NCI-H345 treated with DMSO at 0.1 percent for 48 hours (cell line): ENCODE results near the gene NEGR1.
"Not testable (repeated sequence)": the region's sequence is repeated elsewhere in the genome, so short reads cannot be mapped to it uniquely, and the experiment has no call there.

Experiments used
- DNase-seq: peaks from one replicate; lab custom pipeline; 2025; ENCODE audit not compliant: unreplicated experiment; lab: John Stamatoyannopoulos, UW

The NEGR1 gene

DNA sequence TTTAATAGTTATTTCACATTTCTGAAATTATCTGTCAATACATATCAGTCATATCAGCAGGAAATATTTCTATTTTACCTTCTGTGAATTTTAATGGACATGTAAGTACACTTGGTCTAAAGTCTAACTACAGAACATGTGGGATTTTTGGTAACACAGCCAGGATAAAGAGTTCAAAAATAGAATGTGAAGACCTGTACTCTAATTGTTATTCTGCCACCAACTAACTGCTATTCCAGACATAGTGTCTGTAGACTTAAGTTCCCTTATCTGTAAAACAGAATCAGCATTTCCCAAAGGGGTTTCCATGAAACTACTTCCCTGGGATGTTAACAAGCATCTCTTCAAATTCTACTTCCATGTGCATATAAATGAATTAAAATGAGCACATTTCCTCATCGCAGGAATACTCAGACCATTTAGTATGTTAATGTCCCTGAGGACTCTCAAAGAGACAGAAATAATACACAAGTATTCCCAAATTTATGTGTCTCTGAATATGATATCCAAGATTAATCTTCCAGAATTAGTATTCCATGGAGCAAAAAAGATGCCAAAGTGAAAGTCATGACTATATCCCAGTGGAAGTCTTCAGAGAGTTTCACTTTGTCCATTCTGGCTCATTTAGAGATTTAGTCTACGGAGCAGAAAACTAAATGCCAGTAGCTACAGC is 325.6 kb downstream of the NEGR1 start:
- DNase-seq = no peak

GRCh38 chr1:71950579-71950978 is 331.8 kb downstream of the NEGR1 start:
- DNase-seq = no peak

DNA sequence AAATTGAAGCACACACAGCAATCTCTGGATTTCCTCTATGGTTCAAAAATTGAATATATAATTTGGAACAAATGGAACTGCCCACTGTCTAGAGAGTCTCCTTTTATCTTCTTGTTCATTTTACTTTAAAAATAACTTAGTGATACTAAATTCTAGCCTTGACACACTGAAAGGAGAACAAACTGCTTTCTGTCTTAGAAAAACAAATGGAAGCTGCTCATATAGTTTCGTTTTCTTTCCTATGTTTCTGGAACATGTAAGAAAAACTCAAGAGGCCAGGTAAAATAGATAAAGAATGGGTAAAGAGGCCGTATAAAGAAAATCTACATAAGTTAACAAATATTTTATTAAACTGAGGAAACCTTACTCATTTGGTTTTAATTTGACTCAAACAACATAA is 332.7 kb downstream of the NEGR1 start:
- DNase-seq = no peak

DNA sequence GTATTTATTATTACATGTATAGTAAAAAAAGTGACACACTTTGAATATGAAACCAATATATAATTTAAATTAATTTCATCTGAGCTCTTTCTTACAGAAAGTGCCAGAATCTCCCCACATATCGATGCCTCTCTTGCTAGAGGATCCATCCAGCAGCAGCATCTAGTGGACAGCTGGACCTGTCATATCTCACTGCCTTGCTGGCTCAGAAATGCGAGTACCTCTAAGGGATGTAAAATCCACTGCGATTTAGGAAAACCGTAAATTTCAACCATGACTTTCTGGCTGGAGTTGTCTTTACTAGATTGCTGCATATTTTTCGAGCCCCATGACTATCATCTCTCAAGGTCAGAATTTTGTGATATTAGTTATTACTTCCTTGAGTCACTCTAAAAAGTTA is 333.8 kb downstream of the NEGR1 start:
- no peak for DNase-seq

GRCh38 chr1:71944006-71944405 is 338.3 kb downstream of the NEGR1 start:
- no peak for DNase-seq

GRCh38 chr1:71940261-71940660 is 342.1 kb downstream of the NEGR1 start:
- DNase-seq = no peak

GRCh38 chr1:71930511-71930910 is 351.8 kb downstream of the NEGR1 start:
- DNase-seq = no peak

DNA sequence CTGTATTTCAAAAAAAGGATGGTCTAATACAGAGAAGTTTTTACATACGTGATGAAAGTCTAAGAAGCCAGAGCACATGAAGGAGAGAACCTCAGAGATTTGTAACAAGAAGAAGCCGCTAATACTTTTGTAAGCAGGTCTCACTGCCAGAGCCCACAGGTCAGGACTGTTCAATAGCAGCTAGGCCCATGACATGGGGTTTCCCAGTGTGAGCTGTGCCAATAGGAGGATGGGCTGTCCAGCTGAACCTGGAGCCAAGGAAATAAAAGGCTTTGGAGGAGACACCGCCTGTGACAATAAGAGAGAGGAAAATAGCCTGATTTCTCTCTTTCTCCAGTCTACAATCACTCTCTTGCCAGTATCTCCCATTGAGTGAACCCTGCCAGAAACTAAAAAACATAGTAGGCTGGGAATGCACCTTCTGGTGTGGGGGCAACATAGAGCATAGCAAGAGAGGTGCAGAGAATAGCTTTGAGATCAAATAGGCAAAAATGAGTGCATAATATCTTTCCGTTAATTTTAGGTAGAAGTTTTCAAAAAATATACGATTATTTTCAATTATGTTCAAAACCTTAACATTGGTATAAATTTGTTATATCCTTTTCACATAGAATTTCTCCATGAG is 360.3 kb downstream of the NEGR1 start:
- DNase-seq = no peak

GRCh38 chr1:71921204-71921603 is 361.1 kb downstream of the NEGR1 start:
- no peak for DNase-seq

DNA sequence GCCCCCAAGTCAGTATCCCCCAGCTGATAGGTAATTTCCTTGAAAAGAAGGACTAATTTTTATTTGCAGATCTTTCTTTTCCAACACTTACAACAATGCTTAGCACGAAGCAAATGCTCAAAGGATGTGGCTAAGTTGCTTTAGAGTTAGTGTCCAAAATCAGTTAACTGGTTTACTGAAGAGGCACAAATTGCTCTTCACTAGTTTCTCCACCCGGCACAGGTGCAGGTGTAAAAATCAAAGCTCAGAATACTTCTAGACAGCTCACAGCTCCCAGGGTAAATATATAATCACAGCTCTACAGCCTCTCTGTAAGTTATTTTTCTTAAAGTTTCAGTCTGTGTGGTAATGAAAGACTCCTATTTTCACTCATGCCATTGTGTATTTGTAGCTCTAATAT is 361.8 kb downstream of the NEGR1 start:
- no peak for DNase-seq

DNA sequence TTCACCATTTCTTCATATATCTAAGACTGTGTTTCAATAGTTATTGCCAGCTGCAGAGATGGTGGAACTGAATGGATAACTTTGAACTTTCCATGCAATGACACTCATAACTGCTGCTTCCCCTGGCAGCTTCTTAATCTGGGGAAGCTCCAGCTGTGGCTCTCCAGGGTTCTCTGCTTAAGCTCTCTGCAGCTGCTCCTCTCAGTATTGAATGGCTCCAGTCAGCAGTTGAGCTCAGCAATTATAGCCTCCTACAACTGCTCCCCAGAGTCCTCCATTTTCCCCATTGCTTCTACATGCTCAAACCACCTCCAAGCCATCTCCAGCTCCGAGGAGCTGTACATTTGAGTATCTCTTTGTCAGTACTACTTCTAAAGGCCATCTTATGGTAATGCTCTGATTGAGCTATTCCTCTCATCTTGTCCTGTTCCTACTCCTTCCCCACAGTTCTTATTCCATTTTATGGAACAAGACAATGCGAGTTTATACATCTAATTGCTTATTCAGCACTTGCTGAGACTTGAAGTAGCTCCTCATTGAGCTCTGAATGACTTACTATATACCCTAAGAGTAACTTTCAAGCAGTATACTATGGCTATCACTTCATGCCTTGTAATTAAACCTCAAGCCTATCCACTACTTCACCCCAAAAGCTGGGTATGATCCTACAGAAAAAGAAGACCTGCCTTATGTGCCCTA is 362.4 kb downstream of the NEGR1 start:
- no peak for DNase-seq

DNA sequence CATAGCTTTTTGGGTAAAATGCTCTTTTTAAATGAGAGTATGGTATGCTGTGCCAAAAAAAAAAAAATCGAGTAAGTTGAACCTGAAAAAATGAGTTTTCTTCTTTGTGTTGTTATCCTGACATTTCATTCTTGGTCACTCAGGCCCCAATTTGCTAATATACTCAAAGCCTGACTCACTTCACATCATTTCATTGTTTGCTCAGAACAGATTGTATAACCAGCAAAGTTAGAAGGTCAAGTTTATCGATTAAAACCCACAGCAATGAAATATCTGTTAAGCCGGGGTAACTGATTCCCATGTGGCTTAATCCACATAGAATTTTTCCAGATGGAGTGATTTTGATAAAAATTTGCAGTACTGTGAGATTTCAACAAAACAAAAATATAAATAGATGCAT is 363.7 kb downstream of the NEGR1 start:
- no peak for DNase-seq

DNA sequence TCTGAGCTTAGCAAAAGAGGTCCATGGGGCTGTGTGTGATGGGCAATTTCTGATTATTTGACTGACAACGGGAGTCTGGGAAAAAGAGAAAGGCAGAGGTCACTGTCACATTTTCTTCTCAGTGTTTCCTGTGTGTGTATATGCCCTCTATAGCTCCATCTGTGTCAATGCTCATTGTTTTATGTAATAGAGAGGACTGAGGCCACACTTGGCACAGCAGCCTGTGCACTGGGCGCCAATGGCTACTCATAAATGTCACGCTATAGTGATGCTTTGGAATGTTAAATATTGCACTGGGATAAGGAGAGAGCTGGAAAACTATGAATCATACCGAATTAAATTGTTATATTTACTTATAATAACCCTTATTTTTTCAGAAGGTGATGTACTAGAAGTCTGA is 365.4 kb downstream of the NEGR1 start:
- DNase-seq = no peak

GRCh38 chr1:71914626-71915025 is 367.7 kb downstream of the NEGR1 start:
- DNase-seq = no peak

DNA sequence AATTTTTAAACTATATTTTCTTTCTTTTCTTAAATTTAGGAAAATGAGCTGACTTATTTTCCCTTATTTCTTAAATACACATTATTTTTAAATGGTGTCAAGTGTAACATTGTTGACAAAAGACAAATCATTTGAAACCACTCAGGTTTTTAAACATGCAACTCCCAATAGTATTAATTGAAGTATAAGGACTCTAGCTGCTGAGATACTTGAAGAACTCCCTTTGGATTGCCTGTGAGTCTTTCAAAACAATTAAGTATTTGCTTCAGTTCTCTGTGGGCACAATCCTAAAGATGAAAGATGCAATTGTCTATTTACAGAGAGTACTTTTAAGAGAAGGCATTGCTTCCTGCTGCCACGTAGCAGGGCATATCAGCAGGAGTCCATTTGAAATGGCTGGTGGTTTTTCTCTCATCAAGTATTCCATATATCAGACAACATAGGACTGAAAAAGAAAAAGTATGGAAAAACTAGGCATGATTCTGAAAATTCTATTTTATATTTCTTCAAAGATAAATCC is 373.4 kb downstream of the NEGR1 start:
- DNase-seq = no peak

- no peak for DNase-seq
Measured at GRCh38 chr1:71908303-71908702, 374.0 kb downstream of the NEGR1 start.

- no peak for DNase-seq
Measured at GRCh38 chr1:71899881-71900280, 382.5 kb downstream of the NEGR1 start.

- not testable (repeated sequence) for DNase-seq
Measured at GRCh38 chr1:71888166-71888565, 394.2 kb downstream of the NEGR1 start.

GRCh38 chr1:71885171-71885570 is 397.2 kb downstream of the NEGR1 start:
- DNase-seq = no peak

DNA sequence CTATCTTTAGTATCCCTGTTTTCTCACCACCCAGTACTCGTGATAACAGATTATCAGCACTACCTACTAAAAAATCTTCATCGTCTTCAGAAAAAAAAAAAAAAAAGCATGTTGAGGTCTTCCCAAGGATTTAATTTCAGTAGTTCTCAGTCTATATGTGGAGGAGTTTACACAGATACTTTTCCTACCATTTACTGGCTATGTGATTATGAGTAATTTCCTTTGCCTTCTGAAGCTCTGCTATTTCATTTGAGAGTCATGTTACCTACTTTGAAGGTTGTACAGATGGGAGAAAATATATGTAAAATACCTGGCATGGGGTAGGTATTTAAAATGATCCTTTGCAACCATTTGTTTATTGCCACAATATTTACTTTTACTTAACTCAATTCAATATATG is 399.7 kb downstream of the NEGR1 start:
- DNase-seq = no peak

- DNase-seq = no peak
Measured at GRCh38 chr1:71882226-71882625, 400.1 kb downstream of the NEGR1 start.

DNA sequence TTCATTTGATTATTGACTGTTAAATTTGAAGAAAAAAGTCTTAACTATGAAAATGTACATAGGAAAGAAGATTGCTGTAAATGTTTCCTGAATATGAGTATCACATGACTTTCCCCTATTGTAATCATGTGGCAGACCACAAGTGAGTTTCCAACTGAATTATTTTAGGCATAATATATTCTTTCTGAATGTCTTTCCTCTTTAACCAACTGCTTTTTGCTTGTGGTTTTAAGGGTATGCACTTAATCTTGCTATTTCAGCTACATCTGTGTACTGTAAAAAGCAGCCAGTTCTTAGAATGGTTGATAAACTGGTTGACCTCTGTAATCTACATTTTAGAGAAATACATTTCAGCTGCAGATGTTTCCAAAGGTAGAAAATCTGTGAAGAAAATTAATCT is 400.7 kb downstream of the NEGR1 start:
- no peak for DNase-seq
